Right lobe of liver (tissue), 6 donors: Measurements from ENCODE around the gene KIF26A. TPM values are rescaled to one million over a fixed set of nuclear protein-coding genes. Genes with fewer than 3 reads are reported as not detected.

ENCODE experiments used
- ATAC-seq, 4 donors: fragments of 200-7000 bp; cut with Tn5 transposase; one replicate each; pipeline ENCODE4 v1.9.1; 2020; ENCODE audit warnings: mild to moderate bottlenecking in 4 of 4, moderate library complexity in 4 of 4
- DNase-seq, 3 donors: peaks; one replicate each; pipeline ENCODE4 v3.0.0-alpha.2; 2020
- H3K27ac ChIP-seq, 3 donors: fragments of 200-600 bp; one replicate each; pipeline ENCODE4 v1.8.0; 2022
- H3K27me3 ChIP-seq, 2 donors: fragments of 200-600 bp; one replicate each; pipeline ENCODE4 v1.8.0; 2022
- H3K36me3 ChIP-seq, 4 donors: fragments of 200-600 bp; sonication (generic) in 1 of 4; one replicate each; pipeline versions ENCODE4 v1.5.1 to v1.8.0; 2017 to 2022; ENCODE audit warnings: control low read depth in 1 of 4
- H3K4me1 ChIP-seq, 4 donors: fragments of 200-600 bp; sonication (generic) in 1 of 4; one replicate each; pipeline versions ENCODE4 v1.5.1 to v1.8.0; 2017 to 2022; ENCODE audit warnings: control low read depth in 1 of 4
- H3K4me3 ChIP-seq, 3 donors: fragments of 200-600 bp; one replicate each; pipeline ENCODE4 v1.8.0; 2022
- H3K9me3 ChIP-seq, 4 donors: fragments of 200-600 bp; sonication (generic) in 1 of 4; one replicate each; pipeline versions ENCODE4 v1.5.1 to v1.8.0; 2017 to 2022; ENCODE audit warnings: control low read depth in 1 of 4
- CTCF ChIP-seq, 4 donors: fragments of 200-600 bp in 3 of 4; fragments of 450-650 bp in 1 of 4; IDR thresholded peaks; one replicate each; pipeline versions ENCODE4 v1.5.1 to v1.8.0; 2016 to 2022; ENCODE audit warnings: antibody characterized with exemption in 4 of 4, mild to moderate bottlenecking in 2 of 4
- POLR2A ChIP-seq: fragments of 450-650 bp; IDR thresholded peaks from one replicate; pipeline ENCODE4 v1.6.1; 2017; ENCODE audit warnings: antibody characterized with exemption, mild to moderate bottlenecking
- WGBS: methylation state at CpG from one replicate; pipeline ENCODE4 v1.1.6; 2018; ENCODE audit warnings: low coverage, low lambda C conversion rate; ENCODE audit not compliant: insufficient coverage; ENCODE audit errors: missing lambda C conversion rate; 5-methylcytosine and 5-hydroxymethylcytosine counted together
- intact Hi-C, 2 donors: fragments of 100-400 bp; cut with DNase I; formaldehyde crosslinking; loops; one replicate each; pipeline versions ENCODE4 v1.11.2 to v1.14.1; 2022
- total RNA-seq, 6 experiments: library from RNA; depleted of rRNA in 2 of 6; stranded (reverse); fragments of >200 nt in 2 of 6; fragmentation: NEBNext Ultra II Directional in 3 of 6; extraction: Animal tissue kit (Norgen Biotek cat#: 25700) in 3 of 6; gene quantifications; one replicate each; pipeline versions ENCODE4 v1.1.0 to v1.2.4, GENCODE V29; 2016 to 2023
- donor health status: DM: no; HTN: yes; CAD: no.
- donor health status: DM: no; HTN: no; CAD: no.
- donor health status: DM: no; HTN: no; CAD: no.
- donor health status: DM: no; HTN: yes; CAD: no.
- donor health status: DM: no; HTN: yes; CAD: no.

Gene KIF26A
- total RNA-seq, 6 experiments from 2014 or later: 0.79 to 1.5 (median 1.1) TPM

- H3K9me3 ChIP-seq: no peaks in the 10 kb centered on the region
- DNase-seq (peak in 2 of 3 donors; percentile 17 to 42), ATAC-seq (peak in 1 of 4 donors; percentile 7)
- TF ChIP-seq POLR2A (no peak), CTCF (IDR thresholded peaks at IDR 0.05) (no peak)
- no peaks in the 10 kb centered on the region for H3K36me3 ChIP-seq
- no peaks in the 10 kb centered on the region for H3K4me1 ChIP-seq
- WGBS: 51% methylated on average over 9 of the region's 27 CpGs
- no peak overlapping the region for H3K27ac ChIP-seq
- intact Hi-C loops: no loop called here
- no peaks in the 10 kb centered on the region for H3K27me3 ChIP-seq
- H3K4me3 ChIP-seq: no peak overlapping the region
Observed at GRCh38 chr14:104212206-104213095, 74.1 kb downstream of the KIF26A start.

DNA sequence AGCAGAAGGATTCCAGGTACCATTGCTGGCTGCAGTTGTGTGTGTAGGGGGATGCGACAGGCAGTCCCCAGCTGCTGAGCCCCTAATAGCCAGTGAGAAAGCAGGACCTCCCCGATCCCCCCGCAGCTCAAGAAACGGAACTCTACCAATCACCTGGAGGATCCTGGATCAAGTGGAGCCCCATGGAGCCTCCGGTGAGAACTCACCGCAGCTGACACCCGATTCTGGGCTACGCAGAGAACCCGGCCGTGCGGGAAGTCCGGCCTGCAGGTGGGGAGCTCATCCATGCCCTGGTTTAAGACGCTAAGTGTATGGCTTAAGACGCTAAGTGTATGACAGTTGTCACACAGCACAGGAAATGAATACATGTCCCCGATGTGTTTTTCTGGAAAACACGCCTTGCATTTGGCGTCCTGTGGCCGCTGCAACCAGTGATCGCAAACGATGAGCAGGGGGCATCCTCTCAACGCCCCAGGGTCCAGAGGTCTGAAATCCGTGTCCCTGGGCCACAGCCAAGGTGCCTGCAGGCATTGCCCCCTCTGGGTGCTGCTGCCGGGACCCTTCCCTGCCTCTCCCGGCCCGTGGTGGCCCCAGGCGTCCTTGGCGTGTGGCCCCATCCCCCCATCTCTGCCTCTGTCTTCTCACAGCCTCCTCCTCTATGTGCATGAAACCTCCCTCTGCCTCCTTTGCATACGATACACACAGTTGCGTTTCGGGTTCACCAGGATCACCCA, 75.1 kb downstream of the KIF26A start:
- ATAC-seq: no peak
- Histone ChIP-seq H3K4me1 (no peaks in the 10 kb centered on the region), H3K4me3 (no peak overlapping the region), H3K36me3 (no peaks in the 10 kb centered on the region), H3K27me3 (no peaks in the 10 kb centered on the region), H3K27ac (no peak overlapping the region), H3K9me3 (no peaks in the 10 kb centered on the region)
- WGBS: 83% methylated on average over 19 of the region's 30 CpGs
- no peak for TF ChIP-seq CTCF (IDR thresholded peaks at IDR 0.05)
- no peak for TF ChIP-seq POLR2A
- DNase-seq: peak in 2 of 3 donors; percentile 4 to 43
- intact Hi-C loops: no loop called here

- 59% methylated on average over 7 of the region's 7 CpGs for WGBS
- intact Hi-C loops: no loop called here
Observed at GRCh38 chr14:104214431-104215218, 76.2 kb downstream of the KIF26A start.

More at GRCh38 chr14:104214431-104215218, 76.2 kb downstream of the KIF26A start:
- Histone ChIP-seq H3K4me1 (no peaks in the 10 kb centered on the region), H3K27ac (no peak overlapping the region), H3K36me3 (no peaks in the 10 kb centered on the region), H3K4me3 (no peak overlapping the region), H3K9me3 (no peaks in the 10 kb centered on the region), H3K27me3 (no peaks in the 10 kb centered on the region)
- no peak for TF ChIP-seq POLR2A
- TF ChIP-seq CTCF (IDR thresholded peaks at IDR 0.05): no peak
- DNase-seq: peak in 1 of 3 donors; percentile 5
- ATAC-seq: no peak
